HG03280 (cell line): ENCODE measurements around the gene HECTD4.
"Not testable (repeated sequence)": the region's sequence is repeated elsewhere in the genome, so short reads cannot be mapped to it uniquely, and the experiment has no call there.

Experiments used
- ATAC-seq: cut with Tn5 transposase; IDR thresholded peaks from one replicate; pipeline ENCODE4 v1.9.1; 2021; ENCODE audit warnings: mild to moderate bottlenecking, moderate library complexity; ENCODE audit not compliant: unreplicated experiment

The HECTD4 gene

GRCh38 chr12:112408621-112409020, 26.4 kb upstream of the HECTD4 start:
- ATAC-seq: no peak

GRCh38 chr12:112407683-112408082, 25.5 kb upstream of the HECTD4 start:
- ATAC-seq: not testable (repeated sequence)

GRCh38 chr12:112406519-112407488, 24.6 kb upstream of the HECTD4 start:
- ATAC-seq: no peak

GRCh38 chr12:112401903-112402498, 19.8 kb upstream of the HECTD4 start:
- no peak for ATAC-seq

- ATAC-seq: no peak
Measured at GRCh38 chr12:112401054-112401453, 18.8 kb upstream of the HECTD4 start.

GRCh38 chr12:112393328-112393727, 11.1 kb upstream of the HECTD4 start:
- no peak for ATAC-seq

GRCh38 chr12:112389922-112390654, 7.9 kb upstream of the HECTD4 start:
- not testable (repeated sequence) for ATAC-seq

GRCh38 chr12:112389228-112389627, 7.0 kb upstream of the HECTD4 start:
- ATAC-seq: no peak

GRCh38 chr12:112386726-112387125, 4.5 kb upstream of the HECTD4 start:
- no peak for ATAC-seq

- ATAC-seq: no peak
Measured at GRCh38 chr12:112382866-112383265, 635 bp upstream of the HECTD4 start.

- peak; percentile 45 for ATAC-seq
Measured at GRCh38 chr12:112381406-112381882, 787 bp downstream of the HECTD4 start.

GRCh38 chr12:112380663-112381405, 1.4 kb downstream of the HECTD4 start:
- ATAC-seq: no peak

GRCh38 chr12:112375105-112375504, 7.1 kb downstream of the HECTD4 start:
- ATAC-seq: no peak

GRCh38 chr12:112374166-112374740, 8.0 kb downstream of the HECTD4 start:
- no peak for ATAC-seq

GRCh38 chr12:112370868-112371510, 11.2 kb downstream of the HECTD4 start:
- no peak for ATAC-seq

GRCh38 chr12:112370199-112370598, 12.0 kb downstream of the HECTD4 start:
- no peak for ATAC-seq

- ATAC-seq: no peak
Measured at GRCh38 chr12:112368856-112369255, 13.4 kb downstream of the HECTD4 start.

- no peak for ATAC-seq
Measured at GRCh38 chr12:112367965-112368364, 14.3 kb downstream of the HECTD4 start.

GRCh38 chr12:112362310-112362709, 19.9 kb downstream of the HECTD4 start:
- ATAC-seq: no peak

- no peak for ATAC-seq
Measured at GRCh38 chr12:112361271-112361670, 21.0 kb downstream of the HECTD4 start.
